HG03175 (cell line): ENCODE measurements around the gene ITPK1.
A peak's percentile ranks its signal among the peaks of the same experiment; 100 is the strongest.

Source experiments
- ATAC-seq: cut with Tn5 transposase; IDR thresholded peaks from one replicate; pipeline ENCODE4 v1.9.1; 2021; ENCODE audit warnings: mild to moderate bottlenecking, moderate library complexity; ENCODE audit not compliant: unreplicated experiment

ITPK1 gene

GRCh38 chr14:93085911-93086310 is 29.8 kb downstream of the ITPK1 start:
- peak; percentile 6 for ATAC-seq

DNA sequence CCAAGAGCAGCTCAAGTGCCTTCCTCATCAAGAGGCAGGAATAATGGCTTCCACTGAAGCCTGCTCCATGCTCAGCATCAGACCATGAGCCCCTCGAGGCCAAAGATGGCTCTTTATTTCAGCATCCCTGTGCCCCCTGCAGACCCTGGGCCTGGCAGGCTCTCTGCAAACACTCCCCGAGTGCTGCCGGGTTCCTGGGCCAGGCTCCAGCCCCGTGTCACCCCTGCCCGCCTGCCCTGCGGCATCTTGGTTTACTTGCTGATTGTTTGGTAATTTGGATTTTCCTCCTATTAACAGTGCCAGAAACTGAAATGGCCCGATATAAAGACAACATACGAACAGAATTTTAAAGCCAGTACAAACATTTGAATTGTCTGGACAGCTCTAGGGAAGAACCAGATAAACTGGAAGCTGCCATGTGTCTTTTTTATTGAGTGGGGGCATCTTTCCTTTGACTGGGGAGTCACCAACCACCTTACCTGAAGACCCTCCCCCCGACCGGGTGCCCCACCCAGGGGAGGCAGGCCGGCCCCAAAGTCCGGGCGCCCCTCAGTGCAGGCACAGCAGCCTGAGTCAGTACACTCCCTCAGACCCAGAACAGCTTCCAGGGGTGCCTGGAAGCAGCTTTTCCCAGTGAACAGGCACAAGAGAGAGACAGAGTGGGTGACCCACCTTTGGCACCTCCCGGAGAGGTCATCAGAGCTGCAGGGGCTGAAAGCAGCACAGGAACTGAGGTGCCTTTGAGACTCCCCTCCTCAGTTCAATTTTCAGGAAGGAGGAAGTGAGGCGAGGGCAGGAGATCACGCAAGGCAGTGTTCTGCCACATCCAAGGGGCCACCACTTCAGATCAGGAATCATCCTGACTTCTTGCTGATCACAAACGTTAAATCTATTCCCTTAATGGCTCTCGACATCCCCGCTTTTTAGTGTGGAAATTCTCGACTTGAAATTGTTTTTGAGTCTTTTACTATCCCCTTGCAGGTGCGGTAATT is 30.6 kb downstream of the ITPK1 start:
- ATAC-seq = no peak

DNA sequence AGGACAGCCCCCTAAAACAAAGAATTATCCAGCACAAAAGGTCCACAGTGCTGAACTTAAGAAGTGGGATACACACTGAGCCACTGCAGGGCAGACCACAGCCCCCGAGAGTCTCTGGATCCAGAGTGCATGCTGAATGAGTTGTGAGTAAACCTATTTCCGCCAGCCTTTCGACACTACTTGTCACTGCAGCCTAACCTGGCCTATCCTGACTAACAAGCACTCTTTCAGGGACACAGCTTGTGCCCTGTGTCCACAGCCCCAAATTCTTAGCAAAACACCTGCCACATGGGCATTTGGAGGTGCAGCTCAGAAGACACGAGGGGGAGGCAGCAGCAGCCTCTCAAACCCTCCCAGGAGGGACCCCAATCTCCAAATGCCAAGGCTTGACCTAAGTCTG is 31.3 kb downstream of the ITPK1 start:
- no peak for ATAC-seq

DNA sequence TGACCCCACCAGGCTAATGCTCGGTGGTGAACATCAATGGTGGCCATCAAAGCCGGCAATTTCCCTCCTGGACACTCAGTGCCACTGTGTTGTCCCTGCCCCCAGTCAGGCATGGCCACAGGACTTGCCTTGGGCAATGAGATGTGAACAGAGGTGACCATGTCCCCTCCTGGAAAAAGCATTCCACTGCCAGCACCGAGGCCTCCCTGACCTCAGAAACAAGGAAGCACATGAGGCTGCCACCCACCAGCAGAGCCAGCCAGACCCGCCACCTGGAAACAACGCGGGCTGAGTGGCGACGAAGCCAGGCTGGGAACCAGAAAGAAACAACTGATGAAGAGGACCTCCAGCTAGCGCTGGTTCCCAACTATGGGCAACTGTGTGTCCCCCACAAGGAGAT is 31.8 kb downstream of the ITPK1 start:
- no peak for ATAC-seq

DNA sequence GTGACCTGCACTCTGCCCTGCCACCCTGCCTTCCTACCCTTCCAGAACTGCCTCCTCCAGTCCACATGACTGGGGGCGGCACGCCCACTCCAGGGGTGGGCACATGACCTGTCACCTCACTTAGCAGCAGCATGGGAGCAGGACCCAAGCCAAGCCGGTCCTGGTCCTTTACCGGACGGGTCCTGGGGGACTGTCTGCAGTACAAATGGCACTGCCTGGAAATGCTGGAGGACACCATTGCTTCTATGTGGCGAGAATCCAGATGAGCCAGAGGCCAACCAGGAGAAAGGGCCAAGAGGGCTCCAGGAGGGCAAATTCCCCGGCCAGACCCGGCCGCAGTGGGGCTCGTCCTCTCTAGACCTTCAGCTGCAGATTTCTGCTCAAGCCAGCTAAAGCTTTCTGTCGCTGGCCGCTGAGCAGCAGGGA is 33.1 kb downstream of the ITPK1 start:
- ATAC-seq = no peak

DNA sequence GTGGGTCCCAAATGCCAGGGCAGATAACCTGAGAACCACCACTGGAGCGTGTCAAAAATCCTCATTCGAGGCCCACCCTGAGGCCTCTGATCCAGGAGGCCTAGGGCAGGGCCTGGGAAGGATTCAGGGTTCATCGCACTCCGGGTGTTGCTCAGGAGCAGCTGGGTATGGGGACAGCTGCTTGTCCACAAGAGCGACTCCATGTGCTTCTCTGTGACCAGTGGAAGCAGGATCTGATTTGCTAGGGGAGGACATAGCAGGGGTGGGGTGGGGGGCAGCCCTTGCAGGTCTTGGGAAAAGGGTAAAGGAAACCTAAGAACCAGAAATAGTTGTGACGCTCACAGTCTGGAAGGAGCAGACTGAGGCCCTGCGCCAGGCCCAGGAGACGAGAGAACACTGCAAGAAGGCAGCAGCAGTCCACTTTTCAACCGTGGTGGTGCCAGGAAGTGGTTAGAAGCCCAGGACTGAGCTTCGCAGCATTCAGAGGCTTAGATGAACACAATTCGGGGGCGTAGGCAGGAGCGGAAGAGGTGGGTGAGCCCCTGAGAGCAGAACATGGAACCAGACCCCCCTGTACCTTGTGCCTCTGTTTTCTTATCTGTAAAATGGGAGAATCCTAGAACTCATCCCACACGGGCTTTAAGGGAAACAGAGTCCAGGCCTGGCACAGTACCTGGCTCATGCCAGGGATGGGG is 33.7 kb downstream of the ITPK1 start:
- no peak for ATAC-seq

GRCh38 chr14:93079865-93080403 is 35.8 kb downstream of the ITPK1 start:
- no peak for ATAC-seq

DNA sequence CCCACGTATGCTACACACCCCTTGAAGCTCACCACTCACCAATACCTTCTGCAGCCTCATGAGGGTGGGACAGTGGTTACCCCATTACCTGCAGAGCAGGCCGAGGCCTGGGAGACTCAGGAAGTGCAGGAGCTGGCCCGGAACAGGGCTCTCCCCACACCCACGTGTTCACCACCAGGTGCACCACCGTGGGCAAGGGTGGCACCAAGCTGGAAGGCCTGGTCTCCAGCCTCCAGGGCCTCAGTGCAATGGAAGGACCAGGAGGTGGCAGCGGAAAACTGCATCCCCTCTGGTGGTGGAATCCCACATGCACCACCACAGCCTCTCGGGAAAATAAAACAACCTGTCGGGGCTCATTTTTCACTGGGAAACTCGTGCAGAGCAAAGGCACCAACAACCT is 36.4 kb downstream of the ITPK1 start:
- no peak for ATAC-seq

DNA sequence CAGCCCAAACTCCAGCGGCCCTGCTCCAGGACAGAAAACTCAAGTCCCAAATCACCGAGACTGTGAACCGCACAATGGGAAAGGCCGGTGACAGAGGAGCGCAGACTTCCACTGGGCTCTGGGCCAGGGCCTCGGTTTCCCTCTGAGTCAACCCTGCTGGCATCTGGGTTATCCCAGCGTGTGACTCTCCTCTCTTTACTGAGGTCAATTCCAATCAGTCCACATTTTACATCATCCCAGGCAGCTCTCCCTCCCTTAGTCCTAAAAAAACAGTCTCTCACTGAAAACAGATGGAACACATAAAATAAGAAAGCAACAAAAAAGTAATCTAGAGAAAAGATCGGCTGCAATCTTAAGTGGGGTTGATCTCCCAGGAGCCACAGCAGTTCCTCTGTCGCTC is 36.9 kb downstream of the ITPK1 start:
- no peak for ATAC-seq

GRCh38 chr14:93076755-93077154 is 39.0 kb downstream of the ITPK1 start:
- no peak for ATAC-seq

GRCh38 chr14:93075891-93076290 is 39.8 kb downstream of the ITPK1 start:
- no peak for ATAC-seq

DNA sequence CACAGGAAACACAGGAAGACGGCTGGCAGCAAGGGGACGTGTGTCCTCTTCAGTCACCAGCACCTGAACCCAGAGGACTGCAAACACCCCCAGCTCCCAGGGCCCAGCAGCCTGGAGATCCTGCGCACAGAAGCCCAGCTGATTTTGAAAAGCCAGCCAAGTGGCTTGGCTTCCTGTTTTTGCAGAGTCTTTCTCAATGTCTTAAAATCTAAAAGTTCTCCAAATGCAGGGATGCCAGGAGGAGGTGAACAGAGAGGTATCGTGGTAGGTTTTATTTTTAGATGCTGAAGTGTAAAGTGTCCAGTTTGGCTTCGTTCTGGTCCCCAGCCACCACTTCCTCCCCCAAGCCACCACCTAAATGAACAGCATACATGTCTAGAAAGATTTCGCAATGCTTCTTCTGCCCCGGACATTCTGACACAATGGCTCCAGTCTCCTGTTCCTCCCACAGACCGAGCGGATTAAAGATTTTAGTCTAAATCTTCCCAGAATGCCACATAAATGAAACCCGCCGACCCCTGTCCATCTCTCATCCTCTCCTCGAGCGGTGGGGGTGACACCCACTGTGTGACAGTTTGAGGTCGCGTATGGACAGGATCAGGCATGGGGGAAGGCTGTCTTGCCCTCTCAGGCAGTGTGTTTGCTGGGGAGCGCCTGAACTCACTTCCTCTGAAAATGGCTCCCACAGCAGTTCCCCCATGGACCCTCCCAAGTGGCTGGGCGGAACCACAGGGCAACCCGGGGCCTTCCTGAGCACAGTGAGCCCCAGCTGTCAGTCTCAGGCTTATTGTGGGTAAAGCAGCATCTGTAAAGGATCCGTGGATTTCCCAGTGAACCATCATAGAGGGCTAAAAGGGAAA is 41.6 kb downstream of the ITPK1 start:
- ATAC-seq = no peak

DNA sequence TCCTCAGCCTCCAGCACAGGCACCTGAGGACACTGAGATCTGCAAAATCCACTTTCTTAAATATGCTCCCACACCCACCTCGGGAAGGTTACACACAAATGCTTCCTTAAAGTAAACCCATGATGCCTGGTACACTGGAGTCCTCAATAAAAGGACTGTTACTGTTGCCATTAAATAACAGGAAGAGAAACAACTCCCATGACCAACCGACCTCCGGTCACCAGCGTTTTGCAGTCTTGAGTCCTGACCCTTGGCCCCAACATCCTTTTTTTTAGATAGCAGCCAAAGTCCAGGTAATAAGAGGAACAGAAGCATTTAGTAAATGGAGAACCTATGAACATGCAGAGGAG is 42.4 kb downstream of the ITPK1 start:
- no peak for ATAC-seq

- ATAC-seq = no peak
Measured at GRCh38 chr14:93072659-93073357, 42.9 kb downstream of the ITPK1 start.

GRCh38 chr14:93068711-93069110 is 47.0 kb downstream of the ITPK1 start:
- no peak for ATAC-seq

DNA sequence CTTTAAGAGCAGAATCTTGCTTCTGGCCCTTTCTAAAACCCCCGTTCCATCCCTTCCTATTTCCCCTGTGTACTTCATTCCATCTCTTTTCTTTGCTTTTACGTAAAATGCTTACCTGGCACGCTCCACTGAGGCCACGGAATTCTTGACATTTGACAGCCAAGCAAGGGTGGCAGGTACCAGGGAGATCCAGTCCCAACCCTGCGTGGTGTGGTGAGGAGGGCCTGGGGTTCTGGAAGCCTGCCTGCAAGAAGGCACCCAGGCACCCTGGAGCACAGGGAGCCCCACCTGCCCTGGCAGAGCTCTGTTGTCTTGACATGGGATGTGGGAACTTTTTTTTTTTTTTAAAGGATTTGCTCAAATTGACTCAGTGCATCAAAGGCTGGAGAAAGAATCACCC is 48.6 kb downstream of the ITPK1 start:
- no peak for ATAC-seq

- no peak for ATAC-seq
Measured at GRCh38 chr14:93065272-93065730, 50.4 kb downstream of the ITPK1 start.

- ATAC-seq = no peak
Measured at GRCh38 chr14:93064411-93065271, 51.1 kb downstream of the ITPK1 start.

DNA sequence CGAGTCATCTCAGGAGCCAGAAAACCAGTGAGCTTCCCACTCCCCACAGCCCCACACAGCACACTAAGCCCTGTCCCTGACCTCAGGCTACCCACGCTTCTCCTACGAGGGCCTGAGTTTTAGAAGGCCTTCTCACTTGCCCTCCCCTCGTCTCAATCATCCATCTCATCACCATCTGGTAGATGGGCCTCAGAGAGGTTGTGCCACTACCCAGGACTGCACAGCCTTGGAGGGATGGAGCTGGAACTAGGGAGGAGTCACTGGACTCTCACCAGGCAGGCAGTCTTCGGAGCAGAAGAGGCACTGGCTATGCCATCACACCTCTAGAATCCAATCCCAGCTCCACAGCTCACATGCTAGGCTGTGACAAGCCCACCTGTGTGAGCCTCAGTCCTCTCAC is 52.3 kb downstream of the ITPK1 start:
- ATAC-seq = no peak
